GM19438 (cell line): ENCODE data around the gene PRKAG2.

ENCODE experiments used
- ATAC-seq: cut with Tn5 transposase; IDR thresholded peaks from one replicate; pipeline ENCODE4 v1.9.1; 2021; ENCODE audit warnings: low read depth; ENCODE audit not compliant: unreplicated experiment

PRKAG2 gene

GRCh38 chr7:151822541-151823181, 54.3 kb downstream of the PRKAG2 start:
- no peak for ATAC-seq

DNA sequence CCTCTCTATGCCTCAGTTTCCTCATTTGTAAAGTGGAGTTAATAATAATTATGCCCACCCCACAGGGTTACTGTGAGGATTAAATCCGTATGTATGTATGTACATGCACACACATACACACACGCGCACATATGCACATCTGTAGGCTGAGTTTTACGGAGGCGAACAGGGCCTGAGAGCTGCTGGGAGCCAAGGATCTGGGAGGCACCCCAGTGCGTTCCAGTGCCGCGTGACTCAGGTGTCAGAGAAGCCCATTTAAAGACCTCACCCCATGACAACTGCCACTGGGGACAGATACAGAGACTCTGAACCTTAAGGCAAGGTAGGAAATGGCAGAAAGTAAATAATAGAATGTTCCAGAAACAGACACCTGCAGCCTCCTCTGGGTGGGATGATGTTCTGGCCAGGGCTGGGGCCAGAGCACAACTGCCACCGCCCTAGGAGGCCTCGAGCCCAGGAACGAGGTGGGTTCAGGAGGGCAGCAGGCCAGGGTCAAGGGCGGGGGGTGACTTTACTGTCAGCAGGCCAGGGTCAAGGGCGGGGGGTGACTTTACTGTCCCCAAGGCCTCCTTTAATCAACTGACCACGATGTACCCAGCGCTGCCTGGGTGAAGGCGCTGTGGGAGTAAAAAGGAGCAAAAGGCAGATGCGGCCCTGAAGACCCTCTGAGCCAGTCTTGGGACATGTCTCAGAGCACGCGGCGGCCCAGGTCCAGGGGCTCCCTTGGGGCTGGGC, 54.9 kb downstream of the PRKAG2 start:
- no peak for ATAC-seq

- no peak for ATAC-seq
Observed at GRCh38 chr7:151821226-151821625, 55.7 kb downstream of the PRKAG2 start.

GRCh38 chr7:151820491-151821105, 56.3 kb downstream of the PRKAG2 start:
- ATAC-seq, result no peak

DNA sequence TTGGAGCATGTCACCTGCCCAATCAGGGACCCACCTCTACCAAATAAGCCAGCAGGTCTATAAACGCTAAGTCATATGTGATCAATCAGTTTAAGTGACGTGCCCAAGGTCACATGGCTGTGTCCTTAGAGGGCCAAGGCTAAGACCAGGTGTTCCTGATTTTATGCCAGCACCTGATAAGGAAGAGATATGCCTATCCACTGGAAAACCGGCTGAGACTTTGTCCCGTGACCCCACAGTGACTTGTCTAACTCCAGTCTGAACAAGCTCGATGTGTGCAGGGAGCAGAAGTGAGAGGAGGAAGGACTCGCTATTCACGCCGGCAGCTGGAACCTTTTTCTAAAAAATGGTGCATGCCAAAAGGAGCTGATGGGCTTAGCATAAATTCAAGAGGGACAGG, 57.0 kb downstream of the PRKAG2 start:
- no peak for ATAC-seq

DNA sequence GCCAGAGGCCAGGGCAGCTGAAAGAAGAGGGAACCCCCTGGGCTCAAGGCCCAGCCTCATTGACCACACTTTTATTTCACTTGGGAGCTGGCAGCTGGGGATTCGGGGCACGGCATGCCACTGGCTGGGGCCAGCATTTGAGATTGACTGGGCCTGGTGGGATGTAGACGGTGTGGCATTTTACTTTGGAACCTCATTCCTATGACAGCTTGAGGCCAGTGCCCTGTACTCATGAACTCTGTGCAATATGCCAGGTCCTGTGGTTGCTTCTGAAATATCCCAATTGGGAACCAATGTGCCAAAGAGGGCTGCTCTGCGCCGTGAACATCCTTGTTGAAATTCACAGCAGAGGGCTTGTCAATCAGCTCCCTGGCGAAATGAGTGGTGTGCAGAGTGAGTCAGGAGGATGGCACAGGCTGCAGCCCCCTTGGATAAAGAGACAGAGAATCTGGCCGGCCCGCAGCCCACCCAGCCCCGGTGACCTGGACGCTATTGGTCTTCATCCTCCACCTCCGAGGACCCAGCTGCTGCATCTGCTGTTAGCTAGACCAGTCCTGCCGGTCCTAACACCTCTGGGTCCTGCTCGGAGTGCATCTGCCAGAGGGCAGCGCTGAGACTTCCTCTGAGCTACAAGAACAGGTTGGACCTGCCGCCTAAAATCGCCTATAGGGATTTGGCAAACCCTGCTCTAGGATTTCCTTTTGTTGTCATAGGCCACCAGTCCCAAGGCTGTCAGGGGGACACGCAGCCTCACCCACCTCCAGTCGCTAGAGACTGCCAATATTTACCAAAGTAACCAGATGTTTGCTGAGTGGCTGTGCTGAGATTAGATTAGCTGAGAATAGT, 58.0 kb downstream of the PRKAG2 start:
- no peak for ATAC-seq

DNA sequence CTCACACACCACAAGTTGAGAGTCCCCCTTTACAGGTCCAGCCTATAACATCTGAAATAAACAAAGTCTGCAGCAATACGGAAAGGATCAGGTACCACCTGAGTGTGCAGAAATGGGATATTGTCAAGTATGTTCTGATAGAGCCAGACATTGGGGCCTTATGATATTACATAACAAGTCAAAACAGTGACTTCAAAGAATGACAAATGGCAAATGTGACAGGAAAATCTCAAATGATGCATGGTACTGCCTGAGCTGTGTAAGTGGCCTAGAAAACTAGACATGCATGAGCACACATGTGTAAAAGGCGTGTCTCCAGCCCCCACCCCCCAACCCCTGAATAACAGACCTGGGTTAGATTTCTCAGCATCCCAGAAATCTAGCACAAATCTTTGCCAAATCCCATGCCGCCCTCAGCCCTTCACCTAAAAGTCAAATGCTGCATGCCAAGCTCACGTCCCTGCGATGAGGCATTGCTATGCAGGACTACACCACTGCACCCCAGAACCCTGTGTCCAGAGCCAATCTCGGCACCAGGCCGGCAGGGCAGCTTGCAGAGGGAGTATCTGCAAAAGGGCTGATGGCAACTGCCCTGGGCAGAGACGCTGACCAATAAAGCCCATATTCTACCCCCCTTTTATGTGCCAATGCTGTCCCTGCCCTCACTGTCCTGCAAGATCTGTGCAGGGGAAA, 58.8 kb downstream of the PRKAG2 start:
- no peak for ATAC-seq

DNA sequence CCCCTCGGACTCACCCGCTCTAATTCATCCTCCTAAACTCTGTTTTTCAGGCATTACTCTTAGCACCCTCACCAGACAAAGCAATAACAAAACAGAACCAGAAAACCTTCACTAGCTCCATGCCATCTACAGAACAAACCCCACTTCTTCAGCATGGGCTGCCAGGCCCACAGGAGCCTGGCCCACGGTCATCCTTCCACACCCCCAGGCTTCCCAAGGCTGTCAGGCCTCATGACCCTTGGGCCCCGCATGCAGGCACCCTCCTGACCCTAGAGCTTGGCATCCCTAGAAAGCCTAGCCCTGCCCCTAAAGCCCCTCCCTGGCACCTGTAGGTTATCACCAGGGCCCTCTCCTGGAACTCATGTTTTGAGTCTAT, 59.6 kb downstream of the PRKAG2 start:
- no peak for ATAC-seq

- ATAC-seq, result no peak
Observed at GRCh38 chr7:151816562-151817314, 60.2 kb downstream of the PRKAG2 start.

- no peak for ATAC-seq
Observed at GRCh38 chr7:151815419-151815818, 61.5 kb downstream of the PRKAG2 start.

DNA sequence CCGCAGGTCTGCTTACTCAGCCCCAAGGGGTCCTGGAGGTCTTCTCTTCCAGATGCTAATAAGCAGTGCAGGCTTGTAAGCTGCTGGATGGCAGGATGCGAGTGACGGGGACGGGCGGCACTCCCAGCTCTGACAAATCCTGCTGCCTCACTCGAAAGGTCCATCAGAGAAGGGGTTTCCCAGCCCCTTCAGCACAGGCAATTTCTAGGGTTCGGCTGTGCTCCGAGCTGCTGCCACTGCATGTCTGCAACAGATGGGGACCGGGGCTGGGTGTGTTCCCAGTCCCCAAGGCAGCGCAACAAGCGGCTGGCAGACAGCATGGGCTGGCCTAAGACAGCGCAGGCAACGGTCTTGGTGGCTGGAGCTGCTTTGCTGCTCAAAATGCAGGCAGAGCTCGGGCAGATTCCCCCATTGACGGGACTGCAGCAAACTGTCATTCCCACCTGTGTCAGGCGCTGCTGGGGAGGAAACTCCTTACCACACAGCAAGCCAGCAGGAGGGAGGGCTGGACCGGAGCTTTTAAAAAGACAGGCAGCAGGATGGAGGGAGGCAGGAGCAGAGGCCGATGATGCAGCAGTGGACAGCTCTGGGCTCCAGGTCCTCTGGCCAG, 62.4 kb downstream of the PRKAG2 start:
- ATAC-seq, result no peak

DNA sequence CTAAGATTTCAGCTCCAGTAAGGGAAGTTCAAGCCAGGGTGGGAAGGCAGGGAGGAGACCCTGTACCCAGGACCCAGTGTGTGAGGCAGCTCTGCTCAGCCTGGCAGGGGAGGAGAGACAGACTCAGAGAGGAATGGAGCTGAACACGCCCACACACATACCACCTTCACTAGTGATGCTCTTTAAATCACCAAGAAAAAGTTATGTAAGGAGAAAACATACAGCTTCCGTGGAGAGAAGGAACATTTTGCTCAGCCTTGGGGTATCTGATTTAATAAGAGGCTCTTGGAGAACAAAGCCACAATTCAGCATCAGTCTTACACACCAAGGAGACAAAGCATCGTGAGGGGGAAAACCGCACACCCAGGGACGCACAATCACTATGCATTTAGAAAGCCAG, 62.9 kb downstream of the PRKAG2 start:
- ATAC-seq, result no peak

DNA sequence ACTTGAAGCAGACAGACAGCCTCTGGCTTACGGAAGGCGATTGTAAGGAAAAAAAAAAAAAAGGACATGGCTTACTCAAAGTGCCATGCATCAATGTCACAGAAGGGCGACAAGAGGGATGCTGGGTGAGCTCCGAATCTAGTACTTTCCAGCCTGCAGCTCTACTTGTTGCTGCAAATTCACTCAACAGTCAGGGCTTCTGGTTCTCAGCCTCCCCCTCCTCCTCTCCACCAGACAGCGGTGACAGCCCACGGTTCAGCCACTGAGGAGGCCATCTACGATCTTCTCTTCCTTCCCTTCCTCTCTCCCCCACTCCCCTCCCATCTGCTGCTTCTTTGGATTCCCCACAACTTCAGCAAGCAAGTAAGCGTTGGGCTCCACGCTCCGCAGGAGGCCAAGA, 63.5 kb downstream of the PRKAG2 start:
- no peak for ATAC-seq

DNA sequence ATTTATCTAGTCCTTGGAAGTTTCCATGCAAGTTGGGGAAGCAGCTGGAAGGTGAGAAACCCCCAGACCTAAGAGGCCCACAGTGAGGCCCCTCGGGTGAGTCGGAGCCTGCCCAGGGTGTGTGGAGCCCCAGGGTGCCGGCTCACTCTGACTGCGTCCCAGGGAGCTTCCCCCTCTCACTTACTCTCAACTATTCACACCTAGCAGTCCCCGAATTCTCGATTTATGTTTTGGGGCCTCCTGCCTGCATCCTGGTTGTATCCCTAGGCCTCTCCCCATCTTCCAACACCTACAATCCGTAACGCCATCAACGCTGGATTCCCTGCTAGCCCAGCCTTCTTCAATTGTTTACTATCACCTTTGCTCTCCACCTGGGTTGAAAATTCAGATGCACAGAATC, 63.9 kb downstream of the PRKAG2 start:
- ATAC-seq, result no peak

DNA sequence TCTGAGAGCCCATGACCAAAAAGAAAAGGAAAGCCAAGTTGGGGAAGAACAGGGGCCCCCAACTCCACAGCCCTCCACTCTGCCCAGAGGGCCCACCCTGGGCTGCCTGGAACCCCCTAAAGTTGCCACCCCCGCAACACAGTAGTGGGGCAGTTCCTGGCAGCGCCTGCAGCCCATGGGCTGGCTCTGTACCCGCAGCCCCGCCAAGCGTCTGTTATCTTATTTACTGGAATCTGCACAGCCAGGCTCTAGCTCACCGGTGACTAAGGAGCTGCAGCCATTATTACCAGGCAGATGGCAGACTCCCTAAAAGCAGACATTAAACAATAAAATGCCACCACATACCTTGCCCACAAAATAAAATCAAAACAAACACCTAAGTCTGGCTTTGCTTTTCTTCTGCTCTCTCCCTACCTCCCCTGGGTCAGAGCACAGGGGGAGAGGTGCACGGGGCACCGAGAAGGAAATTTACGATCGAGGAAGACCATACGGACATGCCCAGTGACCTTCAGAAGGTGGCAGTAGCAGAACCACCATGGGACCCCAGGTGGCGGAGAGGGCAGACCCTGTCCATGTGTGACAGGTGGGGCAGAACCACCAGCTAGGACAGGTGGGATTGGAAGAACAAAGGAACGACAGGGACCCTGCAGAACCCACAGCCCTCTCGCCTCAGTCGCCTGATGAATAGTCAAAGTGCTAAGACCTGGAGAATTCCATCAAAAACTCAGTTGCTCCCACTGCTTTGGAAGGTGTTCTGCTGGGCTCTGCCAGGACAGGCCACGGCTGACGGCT, 66.3 kb downstream of the PRKAG2 start:
- no peak for ATAC-seq

GRCh38 chr7:151809864-151810170, 67.1 kb downstream of the PRKAG2 start:
- no peak for ATAC-seq

DNA sequence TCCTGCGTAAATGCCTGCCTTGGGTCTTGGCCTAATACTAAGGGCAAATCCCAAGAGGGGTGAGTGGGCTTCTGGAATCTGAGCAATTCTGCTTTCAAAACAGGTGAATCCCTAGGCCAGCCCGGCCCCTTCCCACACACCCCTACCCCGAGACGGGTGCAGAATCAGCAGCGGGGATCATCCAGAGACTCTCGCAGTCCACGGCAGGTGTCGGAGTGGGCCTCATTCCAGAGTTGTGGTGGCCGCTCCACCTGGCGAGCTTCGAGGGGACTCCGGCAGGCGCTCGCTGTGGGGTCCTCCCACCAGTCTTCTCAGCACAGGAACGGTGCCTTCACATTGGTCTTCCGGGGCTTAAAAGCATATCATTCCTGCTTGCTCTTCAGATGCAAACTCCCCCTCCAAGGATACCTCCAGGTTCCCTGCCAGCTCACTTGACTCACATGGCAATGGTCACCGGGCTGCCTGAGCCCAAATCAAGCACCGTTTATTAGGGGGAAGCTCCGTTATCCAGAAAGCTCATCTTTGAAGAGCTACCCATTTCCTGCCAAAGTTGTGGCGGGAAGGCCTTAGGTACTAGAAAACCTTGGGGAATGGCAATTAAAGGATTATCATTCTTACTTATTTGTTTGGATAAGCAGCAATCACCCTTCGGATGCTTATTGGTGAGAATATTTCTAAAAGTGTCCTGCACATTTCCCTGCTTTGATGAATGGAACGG, 67.6 kb downstream of the PRKAG2 start:
- ATAC-seq, result no peak
